ENCODE data around the gene PRKG1. TPM values are rescaled to one million over a fixed set of nuclear protein-coding genes. Genes with fewer than 3 reads are reported as not detected.

PRKG1 gene
- total RNA-seq, 1 experiment from 2014 or later, result 16.5 TPM

GRCh38 chr10:51694086-51694768 lies 619.9 kb downstream of the PRKG1 start:
- H3K4me3 Mint-ChIP-seq, result no peak overlapping the region
- no peak for TF ChIP-seq PREB (CRISPR knock-in tag; IDR thresholded peaks at IDR 0.05; ENCODE audit: borderline replicate concordance)
- no peak for TF ChIP-seq NFYB (CRISPR knock-in tag; conservative IDR thresholded peaks at IDR 0.05; ENCODE audit: low read depth)
- TF ChIP-seq ERG (CRISPR knock-in tag; IDR thresholded peaks at IDR 0.05), result no peak
- no peak for TF ChIP-seq NR2C2 (CRISPR knock-in tag; IDR thresholded peaks at IDR 0.05)
- no peak for TF ChIP-seq GRHL2 (CRISPR knock-in tag; IDR thresholded peaks at IDR 0.05; ENCODE audit: insufficient replicate concordance, severe bottlenecking)
- TF ChIP-seq ESRRA (CRISPR knock-in tag; IDR thresholded peaks at IDR 0.05; ENCODE audit: borderline replicate concordance), result no peak
- TF ChIP-seq ELF4 (CRISPR knock-in tag; IDR thresholded peaks at IDR 0.05; ENCODE audit: low read depth), result no peak
- TF ChIP-seq CBFB (CRISPR knock-in tag; IDR thresholded peaks at IDR 0.05; ENCODE audit: low read depth), result no peak
- TF ChIP-seq KAT7 (CRISPR knock-in tag; IDR thresholded peaks at IDR 0.05; ENCODE audit: borderline replicate concordance), result no peak
- no peak for TF ChIP-seq ATF2 (CRISPR knock-in tag; IDR thresholded peaks at IDR 0.05; ENCODE audit: borderline replicate concordance, low read depth)
- TF ChIP-seq ZNF671 (CRISPR knock-in tag; IDR thresholded peaks at IDR 0.05), result no peak
- no peak for TF ChIP-seq ZBTB21 (CRISPR knock-in tag; IDR thresholded peaks at IDR 0.05; ENCODE audit: borderline replicate concordance)
- no peak for TF ChIP-seq MLX (CRISPR knock-in tag; IDR thresholded peaks at IDR 0.05)
- no peak overlapping the region for H3K27ac Mint-ChIP-seq
- ChIA-PET POLR2A (no interaction called here), CTCF (no interaction called here)
- ATAC-seq, result no peak
- no peak for DNase-seq (ENCODE audit: low spot score)
- H3K9me3 Mint-ChIP-seq, result peaks cover 10% of the 10 kb centered on the region
- no peaks in the 10 kb centered on the region for H3K27me3 Mint-ChIP-seq (ENCODE audit: low read depth)
- peaks cover 26% of the 10 kb centered on the region for H3K4me1 Mint-ChIP-seq
- peaks cover 7% of the 10 kb centered on the region for H3K36me3 Mint-ChIP-seq

- Mint-ChIP-seq H3K36me3 (peaks cover 7% of the 10 kb centered on the region), H3K27ac (no peak overlapping the region), H3K4me3 (no peak overlapping the region), H3K4me1 (peaks cover 30% of the 10 kb centered on the region), H3K9me3 (no peaks in the 10 kb centered on the region), H3K27me3 (ENCODE audit: low read depth) (no peaks in the 10 kb centered on the region)
- no peak for TF ChIP-seq ATF2 (CRISPR knock-in tag; IDR thresholded peaks at IDR 0.05; ENCODE audit: borderline replicate concordance, low read depth)
- no peak for TF ChIP-seq ZNF532 (CRISPR knock-in tag; IDR thresholded peaks at IDR 0.05; ENCODE audit: borderline replicate concordance)
- ChIA-PET POLR2A (no interaction called here), CTCF (no interaction called here)
- ATAC-seq (no peak), DNase-seq (ENCODE audit: low spot score) (no peak)
Measured at GRCh38 chr10:51696251-51696650, 622.0 kb downstream of the PRKG1 start.

All from WTC11 (cell line).